OCI-LY3 (cell line): ENCODE results near the gene TBX4.

ENCODE experiments used
- EZH2phosphoT487 ChIP-seq: fragments of 200-600 bp; shearing (Covaris generic); IDR thresholded peaks from 2 replicates; pipeline ENCODE4 v1.6.1; 2018; ENCODE audit warnings: antibody characterized with exemption, mixed run types, low read depth
- TF ChIP-seq, protein P1 (sequence below): fragments of 200-600, 300-600 bp; sonication (generic); IDR thresholded peaks from 2 replicates; pipeline ENCODE4 v1.5.1; 2014; ENCODE audit warnings: antibody characterized with exemption, low read length, low read depth

DNA sequence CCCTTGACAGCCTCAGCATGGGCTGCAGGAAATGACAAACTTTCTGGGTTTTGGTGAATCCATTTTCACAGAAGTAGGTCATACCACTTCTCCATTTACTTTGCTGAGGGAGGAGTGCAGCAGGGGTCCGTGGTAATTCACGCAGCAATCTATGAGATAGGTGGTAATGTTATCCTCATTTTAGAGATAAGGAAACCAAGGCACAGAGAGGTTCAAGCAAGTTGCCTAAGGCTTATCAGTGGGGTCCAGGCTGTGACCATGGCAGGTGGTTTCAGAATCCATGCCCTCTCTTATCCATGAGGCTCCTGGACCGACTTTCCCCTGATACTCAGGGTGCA is 12.6 kb downstream of the TBX4 start:
- TF ChIP-seq, protein P1, sequence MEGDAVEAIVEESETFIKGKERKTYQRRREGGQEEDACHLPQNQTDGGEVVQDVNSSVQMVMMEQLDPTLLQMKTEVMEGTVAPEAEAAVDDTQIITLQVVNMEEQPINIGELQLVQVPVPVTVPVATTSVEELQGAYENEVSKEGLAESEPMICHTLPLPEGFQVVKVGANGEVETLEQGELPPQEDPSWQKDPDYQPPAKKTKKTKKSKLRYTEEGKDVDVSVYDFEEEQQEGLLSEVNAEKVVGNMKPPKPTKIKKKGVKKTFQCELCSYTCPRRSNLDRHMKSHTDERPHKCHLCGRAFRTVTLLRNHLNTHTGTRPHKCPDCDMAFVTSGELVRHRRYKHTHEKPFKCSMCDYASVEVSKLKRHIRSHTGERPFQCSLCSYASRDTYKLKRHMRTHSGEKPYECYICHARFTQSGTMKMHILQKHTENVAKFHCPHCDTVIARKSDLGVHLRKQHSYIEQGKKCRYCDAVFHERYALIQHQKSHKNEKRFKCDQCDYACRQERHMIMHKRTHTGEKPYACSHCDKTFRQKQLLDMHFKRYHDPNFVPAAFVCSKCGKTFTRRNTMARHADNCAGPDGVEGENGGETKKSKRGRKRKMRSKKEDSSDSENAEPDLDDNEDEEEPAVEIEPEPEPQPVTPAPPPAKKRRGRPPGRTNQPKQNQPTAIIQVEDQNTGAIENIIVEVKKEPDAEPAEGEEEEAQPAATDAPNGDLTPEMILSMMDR, result no peak
- TF ChIP-seq EZH2phosphoT487, result no peak
